Neural progenitor cell (in vitro differentiated cells): ENCODE results near the gene TDRD10. TPM values are rescaled to one million over a fixed set of nuclear protein-coding genes. Genes with fewer than 3 reads are reported as not detected.

Experiments
- DNase-seq: peaks from one replicate; pipeline ENCODE4 v3.0.0-alpha.2; 2016; ENCODE audit warnings: low spot score
- H2AFZ ChIP-seq: fragments of 200-600 bp; sonication (generic); replicated peaks from 2 replicates; pipeline ENCODE4 v1.6.1; 2016; ENCODE audit warnings: antibody characterized with exemption
- H3F3A ChIP-seq: fragments of 200-600 bp; sonication (generic); 2 replicates; pipeline ENCODE4 v1.6.1; 2016; ENCODE audit warnings: antibody characterized with exemption, low read depth
- H3K27ac ChIP-seq: fragments of 200-600 bp; sonication (generic); 2 replicates; pipeline ENCODE4 v1.5.1; 2016; ENCODE audit warnings: mild to moderate bottlenecking
- H3K27me3 ChIP-seq: fragments of 200-600 bp; sonication (generic); 2 replicates; pipeline ENCODE4 v1.6.1; 2016; ENCODE audit warnings: mild to moderate bottlenecking, moderate library complexity
- H3K36me3 ChIP-seq: fragments of 200-600 bp; sonication (generic); 2 replicates; pipeline ENCODE4 v1.5.1; 2016
- H3K4me1 ChIP-seq: fragments of 200-600 bp; sonication (generic); 2 replicates; pipeline ENCODE4 v1.6.1; 2016; ENCODE audit warnings: mixed run types
- H3K4me2 ChIP-seq: fragments of 200-600 bp; sonication (generic); 2 replicates; pipeline ENCODE4 v1.6.1; 2016
- H3K4me3 ChIP-seq: fragments of 200-600 bp; sonication (generic); 2 replicates; pipeline ENCODE4 v1.5.1; 2016
- H3K79me2 ChIP-seq: fragments of 200-600 bp; sonication (generic); 2 replicates; pipeline ENCODE4 v1.6.1; 2016; ENCODE audit warnings: low read depth
- H3K9ac ChIP-seq: fragments of 200-600 bp; sonication (generic); 2 replicates; pipeline ENCODE4 v1.6.1; 2016
- H3K9me3 ChIP-seq: fragments of 200-600 bp; sonication (generic); 2 replicates; pipeline ENCODE4 v1.5.1; 2016; ENCODE audit warnings: low read depth
- H4K20me1 ChIP-seq: fragments of 200-600 bp; sonication (generic); 2 replicates; pipeline ENCODE4 v1.6.1; 2016; ENCODE audit warnings: low read depth
- H3K27ac Mint-ChIP-seq: 3 replicates; pipeline ENCODE4 v1.8.0; 2021; ENCODE audit warnings: mixed read lengths
- H3K27me3 Mint-ChIP-seq: 2 replicates; pipeline ENCODE4 v1.8.0; 2022; ENCODE audit warnings: low read depth, mild to moderate bottlenecking, inconsistent platforms, moderate library complexity, mixed read lengths; ENCODE audit not compliant: insufficient read depth
- H3K36me3 Mint-ChIP-seq: 3 replicates; pipeline ENCODE4 v1.8.0; 2021; ENCODE audit warnings: mixed read lengths
- H3K4me1 Mint-ChIP-seq: 3 replicates; pipeline ENCODE4 v1.8.0; 2021; ENCODE audit warnings: mixed read lengths
- H3K4me3 Mint-ChIP-seq: 3 replicates; pipeline ENCODE4 v1.8.0; 2021; ENCODE audit warnings: mild to moderate bottlenecking, moderate library complexity, mixed read lengths
- H3K9me3 Mint-ChIP-seq: 3 replicates; pipeline ENCODE4 v1.8.0; 2020; ENCODE audit warnings: mixed read lengths
- CTCF ChIP-seq: fragments of 200-600 bp; sonication (generic); IDR thresholded peaks from 2 replicates; pipeline ENCODE4 v1.5.1; 2017; ENCODE audit warnings: antibody characterized with exemption, mild to moderate bottlenecking
- EZH2 ChIP-seq: fragments of 200-600 bp; sonication (generic); IDR thresholded peaks from 2 replicates; pipeline ENCODE4 v1.6.1; 2017; ENCODE audit warnings: antibody characterized with exemption, mild to moderate bottlenecking, moderate library complexity
- EZH2phosphoT487 ChIP-seq: fragments of 200-600 bp; sonication (generic); IDR thresholded peaks from 2 replicates; pipeline ENCODE4 v1.6.1; 2017; ENCODE audit warnings: antibody characterized with exemption
- total RNA-seq: library from RNA; depleted of rRNA; stranded (reverse); fragments of >200 nt; gene quantifications from 2 replicates; pipeline ENCODE4 v1.2.3, GENCODE V29; 2015; ENCODE audit warnings: low replicate concordance

Gene TDRD10
- total RNA-seq, 1 donor from 2014 or later, result not detected

- H3K79me2 ChIP-seq, result no peaks in the 10 kb centered on the region
- peaks cover 12% of the 10 kb centered on the region for H3K4me1 ChIP-seq
- peaks cover 9% of the 10 kb centered on the region for H3K36me3 Mint-ChIP-seq
- no peak overlapping the region for H3K4me3 ChIP-seq
- peaks cover 11% of the 10 kb centered on the region for H4K20me1 ChIP-seq
- no peaks in the 10 kb centered on the region for H3K9me3 ChIP-seq
- no peak for DNase-seq
- H3K4me1 Mint-ChIP-seq, result peaks cover 26% of the 10 kb centered on the region
- H3K27me3 Mint-ChIP-seq, result peaks cover 29% of the 10 kb centered on the region
- TF ChIP-seq CTCF, result no peak
- no peak for TF ChIP-seq EZH2phosphoT487
- no peak for TF ChIP-seq EZH2
- no peak overlapping the region for H3K27ac ChIP-seq
- peaks cover 15% of the 10 kb centered on the region for H3F3A ChIP-seq
- H3K9me3 Mint-ChIP-seq, result no peaks in the 10 kb centered on the region
- H2AFZ ChIP-seq, result no peak overlapping the region
- H3K36me3 ChIP-seq, result no peaks in the 10 kb centered on the region
- H3K27ac Mint-ChIP-seq, result no peak overlapping the region
- no peak overlapping the region for H3K4me3 Mint-ChIP-seq
- H3K9ac ChIP-seq, result no peak overlapping the region
- peaks cover 20% of the 10 kb centered on the region for H3K27me3 ChIP-seq
- H3K4me2 ChIP-seq, result no peak overlapping the region
Observed at GRCh38 chr1:154571964-154572288, 69.9 kb downstream of the TDRD10 start.

GRCh38 chr1:154572468-154573167 lies 70.6 kb downstream of the TDRD10 start:
- H3K4me3 ChIP-seq, result no peak overlapping the region
- peaks cover 22% of the 10 kb centered on the region for H3K4me1 Mint-ChIP-seq

GRCh38 chr1:154573168-154573510 lies 71.1 kb downstream of the TDRD10 start:
- TF ChIP-seq CTCF (no peak), EZH2phosphoT487 (no peak), EZH2 (no peak)
- no peak overlapping the region for H3K9ac ChIP-seq
- H3K27me3 ChIP-seq, result peaks cover 18% of the 10 kb centered on the region
- H3F3A ChIP-seq, result peaks cover 4% of the 10 kb centered on the region
- Mint-ChIP-seq H3K9me3 (no peaks in the 10 kb centered on the region), H3K27ac (peak overlapping the region; percentile 10), H3K4me3 (no peak overlapping the region), H3K27me3 (peaks cover 24% of the 10 kb centered on the region), H3K4me1 (peaks cover 20% of the 10 kb centered on the region), H3K36me3 (peaks cover 9% of the 10 kb centered on the region)
- H3K79me2 ChIP-seq, result no peaks in the 10 kb centered on the region
- H3K9me3 ChIP-seq, result no peaks in the 10 kb centered on the region
- no peak overlapping the region for H3K4me2 ChIP-seq
- no peak for DNase-seq
- peaks cover 8% of the 10 kb centered on the region for H3K4me1 ChIP-seq
- no peak overlapping the region for H3K27ac ChIP-seq
- no peak overlapping the region for H2AFZ ChIP-seq
- H3K36me3 ChIP-seq, result no peaks in the 10 kb centered on the region
- H3K4me3 ChIP-seq, result no peak overlapping the region
- H4K20me1 ChIP-seq, result peaks cover 9% of the 10 kb centered on the region

More at GRCh38 chr1:154572468-154573167, 70.6 kb downstream of the TDRD10 start:
- peaks cover 11% of the 10 kb centered on the region for H4K20me1 ChIP-seq
- no peak overlapping the region for H3K4me2 ChIP-seq
- no peak overlapping the region for H3K4me3 Mint-ChIP-seq
- peaks cover 9% of the 10 kb centered on the region for H3K36me3 Mint-ChIP-seq
- no peak overlapping the region for H2AFZ ChIP-seq
- peaks cover 27% of the 10 kb centered on the region for H3K27me3 Mint-ChIP-seq
- H3K9ac ChIP-seq, result no peak overlapping the region
- no peaks in the 10 kb centered on the region for H3K79me2 ChIP-seq
- peaks cover 8% of the 10 kb centered on the region for H3F3A ChIP-seq
- peaks cover 10% of the 10 kb centered on the region for H3K4me1 ChIP-seq
- no peak overlapping the region for H3K27ac Mint-ChIP-seq
- H3K27ac ChIP-seq, result no peak overlapping the region
- no peak for DNase-seq
- no peaks in the 10 kb centered on the region for H3K9me3 Mint-ChIP-seq
- H3K36me3 ChIP-seq, result no peaks in the 10 kb centered on the region
- TF ChIP-seq EZH2phosphoT487 (no peak), CTCF (no peak), EZH2 (no peak)
- peaks cover 20% of the 10 kb centered on the region for H3K27me3 ChIP-seq
- no peaks in the 10 kb centered on the region for H3K9me3 ChIP-seq
